ENCODE results near the gene IL4.

The IL4 gene

DNA sequence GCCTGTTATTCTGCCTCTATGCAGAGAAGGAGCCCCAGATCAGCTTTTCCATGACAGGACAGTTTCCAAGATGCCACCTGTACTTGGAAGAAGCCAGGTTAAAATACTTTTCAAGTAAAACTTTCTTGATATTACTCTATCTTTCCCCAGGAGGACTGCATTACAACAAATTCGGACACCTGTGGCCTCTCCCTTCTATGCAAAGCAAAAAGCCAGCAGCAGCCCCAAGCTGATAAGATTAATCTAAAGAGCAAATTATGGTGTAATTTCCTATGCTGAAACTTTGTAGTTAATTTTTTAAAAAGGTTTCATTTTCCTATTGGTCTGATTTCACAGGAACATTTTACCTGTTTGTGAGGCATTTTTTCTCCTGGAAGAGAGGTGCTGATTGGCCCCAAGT, 301 bp upstream of the IL4 start:
- TF ChIP-seq, protein P1, sequence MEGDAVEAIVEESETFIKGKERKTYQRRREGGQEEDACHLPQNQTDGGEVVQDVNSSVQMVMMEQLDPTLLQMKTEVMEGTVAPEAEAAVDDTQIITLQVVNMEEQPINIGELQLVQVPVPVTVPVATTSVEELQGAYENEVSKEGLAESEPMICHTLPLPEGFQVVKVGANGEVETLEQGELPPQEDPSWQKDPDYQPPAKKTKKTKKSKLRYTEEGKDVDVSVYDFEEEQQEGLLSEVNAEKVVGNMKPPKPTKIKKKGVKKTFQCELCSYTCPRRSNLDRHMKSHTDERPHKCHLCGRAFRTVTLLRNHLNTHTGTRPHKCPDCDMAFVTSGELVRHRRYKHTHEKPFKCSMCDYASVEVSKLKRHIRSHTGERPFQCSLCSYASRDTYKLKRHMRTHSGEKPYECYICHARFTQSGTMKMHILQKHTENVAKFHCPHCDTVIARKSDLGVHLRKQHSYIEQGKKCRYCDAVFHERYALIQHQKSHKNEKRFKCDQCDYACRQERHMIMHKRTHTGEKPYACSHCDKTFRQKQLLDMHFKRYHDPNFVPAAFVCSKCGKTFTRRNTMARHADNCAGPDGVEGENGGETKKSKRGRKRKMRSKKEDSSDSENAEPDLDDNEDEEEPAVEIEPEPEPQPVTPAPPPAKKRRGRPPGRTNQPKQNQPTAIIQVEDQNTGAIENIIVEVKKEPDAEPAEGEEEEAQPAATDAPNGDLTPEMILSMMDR (conservative IDR thresholded peaks at IDR 0.05; ENCODE audit: low read depth): no peak
- no peak for DNase-seq (ENCODE audit: low spot score)
- CTCF ChIA-PET: no interaction called here
- POLR2A ChIA-PET (ENCODE audit: low non-redundant PET): no interaction called here
- H3K27ac ChIP-seq: no peak overlapping the region

DNA sequence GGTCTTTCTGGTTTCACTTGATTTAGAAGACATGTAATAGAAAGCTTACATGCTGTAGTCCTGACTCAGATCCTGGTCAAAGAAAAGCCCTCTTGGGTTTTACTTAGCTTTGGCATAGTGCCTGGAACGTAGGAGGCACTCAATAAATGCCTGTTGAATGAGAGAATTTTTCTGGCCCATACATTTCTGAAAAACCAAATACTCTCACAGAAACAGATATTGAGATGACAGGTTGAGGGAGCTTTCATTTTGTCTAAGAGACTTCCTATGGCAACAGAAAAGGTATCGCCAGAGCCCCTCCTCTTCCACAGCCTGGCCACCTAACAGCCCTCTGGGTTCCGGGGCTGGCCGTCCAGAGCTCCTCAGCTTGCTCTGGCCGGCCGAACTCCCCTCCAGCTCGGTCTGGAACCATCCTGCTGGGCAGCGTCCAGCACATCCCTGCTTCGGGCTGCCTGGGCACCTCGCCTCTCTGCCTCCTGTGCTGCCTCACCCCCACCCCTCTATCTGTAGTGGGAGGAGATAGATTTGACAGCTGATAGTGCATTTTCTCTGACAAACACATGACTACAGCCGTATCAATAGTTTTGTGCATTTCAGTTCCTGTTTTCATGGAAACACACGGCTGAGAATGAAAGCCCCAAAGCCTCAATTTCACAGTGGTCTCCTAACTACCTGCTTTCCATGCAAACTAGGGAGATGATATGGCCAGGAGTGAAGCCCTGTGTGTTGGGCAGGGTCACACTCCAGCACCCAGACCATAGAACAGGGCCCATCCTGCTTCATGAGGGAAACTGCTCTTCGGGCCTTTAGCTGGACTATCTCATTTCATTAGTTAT, 1.1 kb downstream of the IL4 start:
- DNase-seq (ENCODE audit: low spot score): peak; percentile 97
- POLR2A ChIA-PET (ENCODE audit: low non-redundant PET): interaction anchor here (0.6 kb wide), 1 partner anchor 998 kb away, joined by 3 read pairs; no protein-coding TSS in a partner anchor
- peak overlapping the region; percentile 72 for H3K27ac ChIP-seq
- CTCF ChIA-PET: interaction anchor here (0.6 to 0.9 kb wide), 4 partner anchors 18 to 173 kb away, joined by 3 to 4 read pairs (median 3); no protein-coding TSS in a partner anchor
- TF ChIP-seq, protein P1 (conservative IDR thresholded peaks at IDR 0.05; ENCODE audit: low read depth): no peak

DNA sequence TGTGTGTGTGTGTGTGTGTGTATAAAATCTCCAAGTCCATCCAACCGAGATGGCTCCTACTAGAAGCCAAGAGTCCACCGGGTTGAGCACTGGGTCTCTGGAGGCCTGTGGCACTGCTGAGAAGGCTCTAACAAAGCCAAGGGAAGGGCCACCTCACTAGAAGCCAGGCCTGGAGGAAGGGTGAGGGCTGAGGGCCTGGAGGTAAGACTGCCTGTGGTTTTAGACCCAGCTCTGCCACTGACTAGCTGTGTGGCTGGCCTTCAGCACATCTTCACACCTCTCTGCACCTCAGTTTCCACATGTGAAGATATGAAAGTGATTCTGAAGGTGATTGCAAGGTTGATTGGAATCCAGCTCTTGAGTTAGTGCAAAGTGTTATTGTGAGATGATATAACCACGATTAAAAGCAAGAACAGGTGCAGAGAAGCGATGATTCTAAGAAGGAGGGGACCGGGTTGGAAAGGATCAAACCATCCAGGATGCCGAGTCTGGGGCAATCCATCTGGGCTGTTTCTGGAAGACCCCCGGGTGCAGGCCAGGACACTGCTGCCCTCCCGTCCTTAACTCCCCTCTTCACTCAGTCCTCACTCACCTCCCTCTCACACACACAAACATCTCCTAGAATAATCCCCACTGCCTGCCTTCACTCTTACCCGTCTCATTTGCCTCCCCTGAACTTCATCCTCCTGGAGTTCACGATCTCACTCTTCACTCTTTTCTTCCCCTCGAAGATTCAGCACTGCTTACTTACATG, 2.3 kb downstream of the IL4 start:
- no peak for DNase-seq (ENCODE audit: low spot score)
- TF ChIP-seq, protein P1 (conservative IDR thresholded peaks at IDR 0.05; ENCODE audit: low read depth): no peak

DNA sequence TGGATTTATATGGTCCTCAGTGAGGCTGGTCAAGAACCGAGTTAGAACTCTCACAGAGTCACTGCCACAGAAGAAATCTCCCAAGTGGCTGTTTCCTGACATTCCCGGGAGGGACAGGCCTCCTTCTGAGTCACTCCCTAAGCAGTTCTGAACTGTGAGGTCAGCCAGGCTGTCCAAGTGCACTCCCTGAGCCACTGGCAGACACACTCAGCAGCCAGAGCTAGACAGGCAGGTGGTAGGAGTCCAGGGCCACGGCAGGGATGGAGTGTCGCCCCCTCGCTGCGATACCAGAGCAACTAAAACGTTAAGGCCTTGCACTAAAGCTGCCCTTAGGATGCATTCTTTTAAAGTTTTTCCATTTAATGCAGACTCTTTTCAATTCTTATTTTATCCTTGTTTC, 3.4 kb downstream of the IL4 start:
- 0 out of 2 replicates have a peak overlapping the region, but pooled peaks have one; percentile 27 for H3K27ac ChIP-seq
- TF ChIP-seq, protein P1 (conservative IDR thresholded peaks at IDR 0.05; ENCODE audit: low read depth): no peak; the same call in 1 of the 2 replicates
- CTCF ChIA-PET: interaction anchor here (0.6 to 1.1 kb wide), 2 partner anchors 12 to 18 kb away, joined by 3 to 7 read pairs; no protein-coding TSS in a partner anchor
- DNase-seq (ENCODE audit: low spot score): peak; percentile 98
- POLR2A ChIA-PET (ENCODE audit: low non-redundant PET): no interaction called here

More for the DNA sequence above, 2.3 kb downstream of the IL4 start:
- POLR2A ChIA-PET (ENCODE audit: low non-redundant PET): no interaction called here
- H3K27ac ChIP-seq: no peak overlapping the region
- CTCF ChIA-PET: no interaction called here

DNA sequence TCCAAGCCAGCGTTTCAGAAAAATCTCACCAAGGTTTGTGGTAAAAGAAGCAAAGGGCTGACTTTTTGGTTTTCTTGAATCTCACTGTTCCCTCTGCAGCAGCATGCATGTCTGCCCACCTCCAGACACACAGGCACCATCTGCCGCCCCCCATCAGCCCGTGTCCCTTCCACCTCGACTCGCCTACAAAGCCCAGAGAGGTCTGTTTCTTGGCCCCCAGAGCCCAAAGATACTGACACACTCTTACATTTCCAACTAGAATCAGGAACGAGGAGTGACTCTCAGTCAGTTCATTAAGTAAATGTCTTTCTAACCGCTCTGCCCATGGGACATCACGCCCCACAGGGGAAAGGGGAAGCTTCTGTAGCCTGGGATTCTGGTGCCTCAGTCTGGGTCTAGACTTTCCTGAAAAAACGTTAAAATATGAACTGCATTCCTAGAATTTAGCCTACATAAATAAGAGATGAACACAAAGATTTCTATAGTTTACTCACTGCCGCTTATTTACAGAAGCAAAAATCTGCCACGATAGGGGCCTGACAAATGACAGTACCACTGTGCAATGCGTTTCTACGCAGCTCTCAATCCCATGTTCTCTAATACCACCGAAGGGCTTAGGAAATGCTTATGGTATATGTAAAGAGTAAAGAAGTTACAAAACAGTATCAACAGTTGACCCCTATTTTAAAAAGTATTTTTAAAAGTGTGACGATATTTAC, 4.1 kb downstream of the IL4 start:
- no peak overlapping the region for H3K27ac ChIP-seq
- ChIA-PET POLR2A (ENCODE audit: low non-redundant PET) (no interaction called here), CTCF (interaction anchor here (1.1 kb wide), 1 partner anchor 17 kb away, joined by 7 read pairs; no protein-coding TSS in a partner anchor)
- TF ChIP-seq, protein P1 (conservative IDR thresholded peaks at IDR 0.05; ENCODE audit: low read depth): no peak
- DNase-seq (ENCODE audit: low spot score): no peak

DNA sequence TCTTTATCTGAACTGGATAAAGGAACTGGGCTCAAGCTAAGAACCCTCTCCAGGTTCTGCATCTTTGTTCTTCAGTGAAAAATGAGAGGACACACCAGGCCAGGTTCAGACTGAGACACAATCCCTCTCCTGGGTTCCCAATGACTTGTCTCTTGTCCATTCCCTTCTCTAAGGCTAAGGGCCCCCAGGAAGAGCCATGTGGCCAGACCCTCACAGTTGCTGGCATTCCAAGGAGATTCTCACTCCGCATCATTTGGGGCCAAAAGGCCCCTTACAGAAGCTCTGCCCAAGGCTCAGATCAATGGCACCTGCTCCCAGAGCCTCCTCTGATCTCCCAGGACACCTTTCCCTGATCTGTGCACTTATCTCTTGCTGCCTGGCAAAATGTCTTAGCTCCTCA, 4.9 kb downstream of the IL4 start:
- CTCF ChIA-PET: interaction anchor here (0.6 to 0.7 kb wide), 2 partner anchors 68 to 77 kb away, joined by 3 read pairs; no protein-coding TSS in a partner anchor
- POLR2A ChIA-PET (ENCODE audit: low non-redundant PET): interaction anchor here (0.6 kb wide), 1 partner anchor 309 kb away, joined by 3 read pairs; the partner anchor contains the start of gene SLC22A5
- DNase-seq (ENCODE audit: low spot score): no peak

More for the DNA sequence above, 4.9 kb downstream of the IL4 start:
- no peak overlapping the region for H3K27ac ChIP-seq
- TF ChIP-seq, protein P1 (conservative IDR thresholded peaks at IDR 0.05; ENCODE audit: low read depth): no peak
